GM23338 (cell line): Measurements from ENCODE around the gene IL15RA.

Source experiments
- EZH2 ChIP-seq: fragments of 200-600 bp; sonication (generic); IDR thresholded peaks from one replicate; pipeline ENCODE4 v1.8.0; 2017; ENCODE audit warnings: antibody characterized with exemption, mild to moderate bottlenecking, low read depth; ENCODE audit not compliant: unreplicated experiment
- NANOG ChIP-seq: IDR thresholded peaks from 2 replicates; pipeline ENCODE4 v1.6.1; 2016; ENCODE audit warnings: antibody characterized with exemption, borderline replicate concordance
- REST ChIP-seq: IDR thresholded peaks from one replicate; pipeline ENCODE4 v1.6.1; 2018; ENCODE audit warnings: antibody characterized with exemption; ENCODE audit not compliant: unreplicated experiment
- ZNF331 ChIP-seq: fragments of 250-450 bp; sonication (Bioruptor Pico); IDR thresholded peaks from 2 replicates; pipeline ENCODE4 v1.5.0; 2020; ENCODE audit warnings: low read depth, mild to moderate bottlenecking, moderate library complexity
- TF ChIP-seq, protein P1 (sequence below), 2 experiments: fragments of 200-600 bp in 1 of 2; sonication (generic) in 1 of 2; conservative IDR thresholded peaks; 2 replicates each; pipeline versions ENCODE4 v1.5.1 to v1.6.1; 2016 to 2017; ENCODE audit warnings: antibody characterized with exemption in 2 of 2, low read depth in 2 of 2, mild to moderate bottlenecking in 2 of 2, moderate library complexity in 1 of 2

- TF ChIP-seq ZNF331 (CRISPR knock-in tag) (no peak), REST (no peak), EZH2 (no peak), NANOG (no peak)
- TF ChIP-seq, protein P1, sequence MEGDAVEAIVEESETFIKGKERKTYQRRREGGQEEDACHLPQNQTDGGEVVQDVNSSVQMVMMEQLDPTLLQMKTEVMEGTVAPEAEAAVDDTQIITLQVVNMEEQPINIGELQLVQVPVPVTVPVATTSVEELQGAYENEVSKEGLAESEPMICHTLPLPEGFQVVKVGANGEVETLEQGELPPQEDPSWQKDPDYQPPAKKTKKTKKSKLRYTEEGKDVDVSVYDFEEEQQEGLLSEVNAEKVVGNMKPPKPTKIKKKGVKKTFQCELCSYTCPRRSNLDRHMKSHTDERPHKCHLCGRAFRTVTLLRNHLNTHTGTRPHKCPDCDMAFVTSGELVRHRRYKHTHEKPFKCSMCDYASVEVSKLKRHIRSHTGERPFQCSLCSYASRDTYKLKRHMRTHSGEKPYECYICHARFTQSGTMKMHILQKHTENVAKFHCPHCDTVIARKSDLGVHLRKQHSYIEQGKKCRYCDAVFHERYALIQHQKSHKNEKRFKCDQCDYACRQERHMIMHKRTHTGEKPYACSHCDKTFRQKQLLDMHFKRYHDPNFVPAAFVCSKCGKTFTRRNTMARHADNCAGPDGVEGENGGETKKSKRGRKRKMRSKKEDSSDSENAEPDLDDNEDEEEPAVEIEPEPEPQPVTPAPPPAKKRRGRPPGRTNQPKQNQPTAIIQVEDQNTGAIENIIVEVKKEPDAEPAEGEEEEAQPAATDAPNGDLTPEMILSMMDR (conservative IDR thresholded peaks at IDR 0.05; ENCODE audit: low read depth in 2 of 2): no peak
These were observed 40.5 kb upstream of the IL15RA start for GRCh38 chr10:6017781-6018354.
